Activated naive CD8-positive, alpha-beta T cell treated with anti-CD3 and anti-CD28 coated beads for 36 hours (primary cell): ENCODE data around the gene ENDOV. TPM values are rescaled to one million over a fixed set of nuclear protein-coding genes. Genes with fewer than 3 reads are reported as not detected.

Source experiments
- DNase-seq: peaks from one replicate; pipeline ENCODE4 v3.0.0; 2021
- H3K27ac Mint-ChIP-seq: one replicate; pipeline ENCODE4 v1.8.0; 2022; ENCODE audit warnings: mild to moderate bottlenecking, moderate library complexity, mixed read lengths
- H3K27me3 Mint-ChIP-seq: one replicate; pipeline ENCODE4 v1.8.0; 2022; ENCODE audit warnings: mild to moderate bottlenecking, mixed read lengths
- H3K36me3 Mint-ChIP-seq: one replicate; pipeline ENCODE4 v1.8.0; 2021; ENCODE audit warnings: mild to moderate bottlenecking, mixed read lengths
- H3K4me1 Mint-ChIP-seq: one replicate; pipeline ENCODE4 v1.8.0; 2021; ENCODE audit warnings: mixed read lengths
- H3K4me3 Mint-ChIP-seq: one replicate; pipeline ENCODE4 v1.8.0; 2022; ENCODE audit warnings: mild to moderate bottlenecking, moderate library complexity, mixed read lengths
- H3K9me3 Mint-ChIP-seq: one replicate; pipeline ENCODE4 v1.8.0; 2022; ENCODE audit warnings: mixed read lengths
- total RNA-seq, 2 experiments: library from RNA; stranded (reverse); gene quantifications; one replicate each; pipeline ENCODE4 v1.2.3, GENCODE V29; 2021

The ENDOV gene
- total RNA-seq, 2 experiments from 2014 or later, result 11.7 to 13.8 TPM

GRCh38 chr17:80416940-80417293 is 1.9 kb downstream of the ENDOV start:
- H3K27me3 Mint-ChIP-seq, result peaks cover 7% of the 10 kb centered on the region
- no peak overlapping the region for H3K27ac Mint-ChIP-seq
- peaks cover 16% of the 10 kb centered on the region for H3K4me1 Mint-ChIP-seq
- peak overlapping the region; percentile 85 for H3K4me3 Mint-ChIP-seq
- H3K36me3 Mint-ChIP-seq, result peaks cover 2% of the 10 kb centered on the region
- no peaks in the 10 kb centered on the region for H3K9me3 Mint-ChIP-seq
- no peak for DNase-seq

GRCh38 chr17:80418589-80418988 is 3.6 kb downstream of the ENDOV start:
- no peak for DNase-seq
- no peak overlapping the region for H3K27ac Mint-ChIP-seq
- no peak overlapping the region for H3K4me3 Mint-ChIP-seq
- H3K4me1 Mint-ChIP-seq, result peaks cover 16% of the 10 kb centered on the region
- no peaks in the 10 kb centered on the region for H3K9me3 Mint-ChIP-seq
- H3K27me3 Mint-ChIP-seq, result peaks cover 7% of the 10 kb centered on the region
- peaks cover 2% of the 10 kb centered on the region for H3K36me3 Mint-ChIP-seq

DNA sequence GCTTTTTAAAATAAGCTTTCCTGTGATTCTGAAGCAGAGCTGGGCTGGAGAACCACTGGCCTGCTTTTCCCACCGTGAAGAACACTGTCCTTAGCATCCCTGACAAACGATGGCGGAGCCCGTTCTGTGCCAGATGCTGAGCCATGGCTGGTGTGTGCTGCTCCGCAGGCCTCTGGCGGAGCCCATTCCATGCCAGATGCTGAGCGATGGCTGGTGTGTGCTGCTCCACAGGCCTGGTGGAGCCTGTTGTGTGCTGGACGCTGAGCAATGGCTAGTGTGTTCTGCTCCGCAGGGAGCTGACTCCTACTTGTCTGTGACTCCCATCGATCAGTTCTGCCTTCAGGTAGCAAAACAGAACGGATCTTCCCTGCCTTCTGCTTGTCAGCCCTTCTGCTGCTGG is 4.3 kb downstream of the ENDOV start:
- Mint-ChIP-seq H3K4me1 (peaks cover 14% of the 10 kb centered on the region), H3K4me3 (no peak overlapping the region), H3K9me3 (no peaks in the 10 kb centered on the region), H3K27ac (no peak overlapping the region), H3K27me3 (peaks cover 4% of the 10 kb centered on the region), H3K36me3 (peaks cover 2% of the 10 kb centered on the region)
- no peak for DNase-seq

- no peak for DNase-seq
- no peaks in the 10 kb centered on the region for H3K27me3 Mint-ChIP-seq
- peaks cover 11% of the 10 kb centered on the region for H3K4me1 Mint-ChIP-seq
- no peaks in the 10 kb centered on the region for H3K9me3 Mint-ChIP-seq
- H3K4me3 Mint-ChIP-seq, result no peak overlapping the region
- H3K27ac Mint-ChIP-seq, result no peak overlapping the region
- no peaks in the 10 kb centered on the region for H3K36me3 Mint-ChIP-seq
Measured at GRCh38 chr17:80421381-80422090, 6.6 kb downstream of the ENDOV start.

DNA sequence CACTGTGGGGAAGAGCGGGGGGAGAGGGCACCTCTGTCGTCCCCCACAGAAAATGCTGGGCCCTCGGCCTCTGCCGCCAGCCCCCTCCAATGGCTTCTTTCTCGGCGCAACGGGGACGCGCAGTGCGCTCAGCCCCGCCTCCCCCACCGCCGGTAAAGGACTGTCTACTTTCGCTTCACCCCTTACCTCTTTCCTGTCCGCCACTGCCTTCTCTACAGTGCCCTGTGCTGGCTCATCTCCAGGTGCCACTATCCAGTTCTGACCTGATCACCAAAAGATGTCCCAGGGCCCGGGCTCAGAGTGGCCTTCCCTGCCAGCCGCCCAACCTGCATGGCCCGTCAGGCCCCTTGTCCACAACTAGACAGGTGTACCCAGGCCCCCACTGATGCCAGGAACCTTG is 7.3 kb downstream of the ENDOV start:
- peaks cover 8% of the 10 kb centered on the region for H3K4me1 Mint-ChIP-seq
- H3K4me3 Mint-ChIP-seq, result no peak overlapping the region
- H3K36me3 Mint-ChIP-seq, result no peaks in the 10 kb centered on the region
- no peaks in the 10 kb centered on the region for H3K9me3 Mint-ChIP-seq
- H3K27me3 Mint-ChIP-seq, result no peaks in the 10 kb centered on the region
- no peak for DNase-seq
- no peak overlapping the region for H3K27ac Mint-ChIP-seq

DNA sequence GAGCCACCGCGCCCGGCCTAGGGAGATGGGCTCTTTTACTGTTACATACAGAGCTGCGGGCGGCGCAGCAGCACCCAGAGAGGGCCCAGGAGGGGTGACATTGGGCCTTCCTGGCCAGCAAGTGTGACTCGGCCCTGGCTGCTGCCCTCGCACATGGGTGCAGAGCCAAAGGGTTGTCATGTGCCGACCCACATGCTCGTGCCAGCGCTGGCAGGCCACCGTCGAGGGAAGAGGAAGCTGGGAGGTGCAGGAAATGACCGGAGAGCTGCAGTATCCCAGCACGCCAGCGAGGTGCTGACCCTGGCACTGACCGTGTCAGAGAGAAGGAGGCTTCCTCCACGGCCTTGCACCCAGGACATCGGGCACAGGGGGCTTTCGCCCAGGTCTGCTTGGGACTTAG is 8.0 kb downstream of the ENDOV start:
- H3K9me3 Mint-ChIP-seq, result no peaks in the 10 kb centered on the region
- no peak overlapping the region for H3K27ac Mint-ChIP-seq
- no peak for DNase-seq
- H3K36me3 Mint-ChIP-seq, result no peaks in the 10 kb centered on the region
- H3K27me3 Mint-ChIP-seq, result no peaks in the 10 kb centered on the region
- peaks cover 7% of the 10 kb centered on the region for H3K4me1 Mint-ChIP-seq
- H3K4me3 Mint-ChIP-seq, result no peak overlapping the region

DNA sequence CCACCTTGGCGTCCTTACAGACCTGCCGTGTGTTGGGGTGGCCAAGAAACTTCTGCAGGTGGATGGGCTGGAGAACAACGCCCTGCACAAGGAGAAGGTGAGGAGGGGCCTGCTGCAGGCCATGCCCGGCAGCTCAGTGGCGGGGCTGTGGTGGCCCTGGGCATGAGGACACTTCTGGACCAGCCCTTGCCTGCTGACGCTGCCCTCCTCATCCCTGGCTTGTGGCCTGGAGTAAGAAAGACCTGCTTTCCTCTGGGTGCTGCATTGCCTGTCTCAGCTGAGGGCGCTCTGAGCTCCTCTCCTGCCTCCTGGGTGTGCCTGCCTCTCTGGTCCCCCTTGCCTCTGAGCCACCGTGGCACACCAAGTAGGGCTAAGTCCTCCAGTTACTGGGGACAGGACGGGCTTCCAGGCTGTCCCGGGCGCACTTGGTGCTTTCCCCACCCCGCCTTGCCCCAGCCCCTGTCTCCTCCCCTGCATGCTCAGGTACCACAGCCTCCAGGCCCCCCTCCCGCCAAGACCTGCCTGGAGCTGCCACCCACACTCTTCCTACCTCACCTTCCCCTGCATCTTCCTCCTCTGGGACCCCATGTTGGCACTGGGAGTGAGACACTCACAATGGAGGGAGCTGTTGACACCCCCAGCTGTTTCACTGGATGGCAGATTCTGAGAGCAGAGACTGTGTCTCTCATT is 8.7 kb downstream of the ENDOV start:
- no peak overlapping the region for H3K4me3 Mint-ChIP-seq
- no peak for DNase-seq
- H3K27ac Mint-ChIP-seq, result no peak overlapping the region
- no peaks in the 10 kb centered on the region for H3K9me3 Mint-ChIP-seq
- no peaks in the 10 kb centered on the region for H3K27me3 Mint-ChIP-seq
- H3K4me1 Mint-ChIP-seq, result peaks cover 7% of the 10 kb centered on the region
- no peaks in the 10 kb centered on the region for H3K36me3 Mint-ChIP-seq

- H3K27me3 Mint-ChIP-seq, result no peaks in the 10 kb centered on the region
- DNase-seq, result no peak
- H3K4me1 Mint-ChIP-seq, result peaks cover 7% of the 10 kb centered on the region
Measured at GRCh38 chr17:80424261-80424660, 9.3 kb downstream of the ENDOV start.

GRCh38 chr17:80424878-80425765 is 10.2 kb downstream of the ENDOV start:
- Mint-ChIP-seq H3K27ac (no peak overlapping the region), H3K9me3 (no peaks in the 10 kb centered on the region), H3K4me1 (peaks cover 7% of the 10 kb centered on the region), H3K36me3 (no peaks in the 10 kb centered on the region), H3K4me3 (no peak overlapping the region), H3K27me3 (no peaks in the 10 kb centered on the region)
- DNase-seq, result no peak

More at GRCh38 chr17:80424261-80424660, 9.3 kb downstream of the ENDOV start:
- Mint-ChIP-seq H3K4me3 (no peak overlapping the region), H3K9me3 (no peaks in the 10 kb centered on the region), H3K27ac (no peak overlapping the region), H3K36me3 (no peaks in the 10 kb centered on the region)

GRCh38 chr17:80425835-80426426 is 11.0 kb downstream of the ENDOV start:
- H3K9me3 Mint-ChIP-seq, result no peaks in the 10 kb centered on the region
- H3K4me3 Mint-ChIP-seq, result no peak overlapping the region
- no peak for DNase-seq
- no peaks in the 10 kb centered on the region for H3K27me3 Mint-ChIP-seq
- H3K4me1 Mint-ChIP-seq, result peaks cover 7% of the 10 kb centered on the region
- no peak overlapping the region for H3K27ac Mint-ChIP-seq
- no peaks in the 10 kb centered on the region for H3K36me3 Mint-ChIP-seq

- Mint-ChIP-seq H3K4me3 (no peak overlapping the region), H3K4me1 (peaks cover 7% of the 10 kb centered on the region), H3K9me3 (no peaks in the 10 kb centered on the region), H3K36me3 (no peaks in the 10 kb centered on the region), H3K27me3 (no peaks in the 10 kb centered on the region), H3K27ac (peak overlapping the region; percentile 29)
- peak; percentile 86 for DNase-seq
Measured at GRCh38 chr17:80426671-80427326, 11.8 kb downstream of the ENDOV start.

- no peak overlapping the region for H3K27ac Mint-ChIP-seq
Measured at GRCh38 chr17:80427366-80428282, 12.7 kb downstream of the ENDOV start.

DNA sequence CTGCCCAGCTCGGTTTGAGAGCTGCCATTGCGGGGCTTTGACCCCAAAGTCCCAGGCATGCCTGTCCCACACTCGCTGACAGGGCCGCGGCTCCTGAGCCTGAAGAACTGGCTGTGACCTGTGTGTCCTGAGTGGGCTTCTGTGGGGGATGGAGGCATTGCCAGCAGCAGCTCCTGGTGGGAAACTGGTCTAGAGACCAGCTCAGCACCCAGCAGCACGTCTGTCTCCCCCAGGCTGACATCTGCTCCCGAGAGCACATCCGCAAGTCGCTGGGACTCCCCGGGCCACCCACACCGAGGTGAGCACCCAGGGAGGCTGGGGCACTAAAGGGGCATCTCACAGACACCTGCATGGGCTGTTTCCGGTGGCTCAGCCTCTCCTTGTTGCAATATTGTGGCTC is 13.4 kb downstream of the ENDOV start:
- Mint-ChIP-seq H3K9me3 (no peaks in the 10 kb centered on the region), H3K27me3 (no peaks in the 10 kb centered on the region), H3K27ac (no peak overlapping the region), H3K36me3 (no peaks in the 10 kb centered on the region), H3K4me3 (no peak overlapping the region), H3K4me1 (peaks cover 7% of the 10 kb centered on the region)
- DNase-seq, result no peak

More at GRCh38 chr17:80427366-80428282, 12.7 kb downstream of the ENDOV start:
- no peaks in the 10 kb centered on the region for H3K27me3 Mint-ChIP-seq
- no peaks in the 10 kb centered on the region for H3K9me3 Mint-ChIP-seq
- no peak for DNase-seq
- peaks cover 7% of the 10 kb centered on the region for H3K4me1 Mint-ChIP-seq
- no peaks in the 10 kb centered on the region for H3K36me3 Mint-ChIP-seq
- H3K4me3 Mint-ChIP-seq, result no peak overlapping the region

GRCh38 chr17:80428796-80429195 is 13.8 kb downstream of the ENDOV start:
- Mint-ChIP-seq H3K27ac (no peak overlapping the region), H3K4me1 (peaks cover 7% of the 10 kb centered on the region), H3K4me3 (no peak overlapping the region), H3K36me3 (no peaks in the 10 kb centered on the region), H3K27me3 (no peaks in the 10 kb centered on the region), H3K9me3 (no peaks in the 10 kb centered on the region)
- DNase-seq, result no peak
